Germinal center (tissue), 1 donor: ENCODE measurements around the gene MRPS34.

ENCODE experiments used
- DNase-seq: peaks from one replicate; pipeline ENCODE4 v3.0.0; 2012; ENCODE audit warnings: mixed read lengths, low spot score

The MRPS34 gene

GRCh38 chr16:1781254-1781653 is 8.3 kb upstream of the MRPS34 start:
- no peak for DNase-seq

DNA sequence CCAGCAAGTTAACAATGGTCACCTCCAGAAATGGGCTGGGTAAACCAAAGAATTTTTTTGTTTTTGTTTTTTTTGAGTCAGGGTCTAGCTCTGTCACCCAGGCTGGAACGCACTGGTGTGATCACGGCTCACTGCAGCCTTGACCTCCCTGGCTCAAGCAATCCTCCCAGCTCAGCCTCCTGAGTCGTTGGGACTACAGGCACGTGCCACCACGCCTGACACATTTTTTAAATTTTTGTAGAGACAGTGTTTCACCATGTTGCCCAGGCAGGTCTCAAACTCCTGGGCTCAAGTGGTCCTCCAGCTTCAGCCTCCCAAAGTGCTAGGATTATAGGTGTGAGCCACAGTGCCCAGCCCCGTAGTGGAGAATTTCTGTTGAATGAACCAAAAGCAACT is 7.7 kb upstream of the MRPS34 start:
- no peak for DNase-seq

GRCh38 chr16:1779741-1780676 is 7.1 kb upstream of the MRPS34 start:
- no peak for DNase-seq

DNA sequence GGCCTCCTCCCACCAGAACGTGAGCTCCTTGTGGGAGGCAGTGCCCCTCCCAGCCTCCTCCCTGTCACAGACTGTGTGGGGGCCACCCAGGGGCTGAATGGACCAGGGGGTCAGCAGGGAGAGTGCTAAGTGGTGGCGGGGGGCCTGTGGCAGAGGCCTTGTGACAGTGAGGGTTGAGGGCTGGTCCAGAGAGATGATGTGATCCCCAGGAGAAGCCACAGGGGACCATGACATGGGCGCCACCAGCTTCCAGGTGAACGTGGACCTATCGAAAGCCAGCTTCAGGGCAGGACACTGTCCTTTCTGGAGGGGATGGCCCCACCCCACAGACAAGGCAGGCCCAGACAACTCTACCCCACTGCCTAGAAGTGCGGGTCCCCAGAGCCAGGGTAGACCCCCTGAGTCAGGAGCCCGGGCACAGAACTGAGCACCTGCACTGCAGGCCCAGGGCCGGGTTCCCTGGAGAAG is 6.3 kb upstream of the MRPS34 start:
- DNase-seq, result no peak

DNA sequence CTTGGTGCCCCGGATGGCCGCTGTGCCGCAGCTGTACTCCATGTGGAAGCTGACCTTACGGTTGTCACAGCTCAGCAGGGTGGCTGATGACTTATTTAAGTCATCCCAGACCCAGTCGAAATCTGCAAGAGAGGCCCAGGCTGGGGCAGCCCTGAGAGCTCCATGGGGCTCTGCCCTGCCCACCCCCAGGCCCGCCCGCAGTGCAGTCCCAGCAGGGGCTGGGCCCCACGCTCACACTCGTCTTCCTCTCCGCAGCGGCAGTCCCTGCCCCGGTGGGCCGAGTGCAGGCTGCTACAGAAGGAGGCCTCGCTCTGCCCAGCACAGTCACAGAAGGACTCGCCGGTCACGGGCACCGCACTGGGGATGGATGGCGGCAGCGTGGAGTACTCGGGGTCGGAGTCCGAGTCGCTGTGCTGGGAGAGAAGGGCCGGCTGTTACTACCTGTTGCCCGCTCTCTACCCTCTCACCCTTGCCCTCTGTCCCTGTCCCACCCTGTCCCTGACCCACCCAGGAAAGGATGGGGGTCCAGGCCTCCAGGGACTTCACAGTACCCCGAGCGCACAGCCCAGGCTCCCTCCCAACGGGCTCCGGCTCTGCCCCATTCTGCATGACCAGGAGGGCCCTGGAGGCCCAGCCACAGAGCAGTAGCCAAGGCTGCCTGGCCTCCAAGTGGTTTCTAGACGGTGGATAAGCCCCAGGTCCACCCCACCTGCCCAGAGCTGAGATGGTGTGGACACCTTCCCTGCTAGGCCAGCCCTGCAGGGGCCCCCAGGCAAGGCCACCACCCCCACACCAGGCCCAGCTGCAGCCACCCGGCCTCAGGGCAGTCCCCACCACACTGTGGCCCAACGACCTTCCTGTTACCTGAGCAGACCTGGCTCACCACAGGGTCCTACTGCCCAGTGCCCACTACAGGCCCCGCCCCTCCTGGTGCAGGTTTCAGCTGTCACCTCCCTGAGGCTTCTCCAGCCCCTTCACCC is 5.6 kb upstream of the MRPS34 start:
- DNase-seq, result no peak

GRCh38 chr16:1777375-1778199 is 4.7 kb upstream of the MRPS34 start:
- DNase-seq, result no peak

GRCh38 chr16:1776991-1777374 is 4.0 kb upstream of the MRPS34 start:
- DNase-seq, result no peak

- DNase-seq, result no peak
Observed at GRCh38 chr16:1776672-1776955, 3.7 kb upstream of the MRPS34 start.

GRCh38 chr16:1775846-1776671 is 3.1 kb upstream of the MRPS34 start:
- DNase-seq, result no peak

DNA sequence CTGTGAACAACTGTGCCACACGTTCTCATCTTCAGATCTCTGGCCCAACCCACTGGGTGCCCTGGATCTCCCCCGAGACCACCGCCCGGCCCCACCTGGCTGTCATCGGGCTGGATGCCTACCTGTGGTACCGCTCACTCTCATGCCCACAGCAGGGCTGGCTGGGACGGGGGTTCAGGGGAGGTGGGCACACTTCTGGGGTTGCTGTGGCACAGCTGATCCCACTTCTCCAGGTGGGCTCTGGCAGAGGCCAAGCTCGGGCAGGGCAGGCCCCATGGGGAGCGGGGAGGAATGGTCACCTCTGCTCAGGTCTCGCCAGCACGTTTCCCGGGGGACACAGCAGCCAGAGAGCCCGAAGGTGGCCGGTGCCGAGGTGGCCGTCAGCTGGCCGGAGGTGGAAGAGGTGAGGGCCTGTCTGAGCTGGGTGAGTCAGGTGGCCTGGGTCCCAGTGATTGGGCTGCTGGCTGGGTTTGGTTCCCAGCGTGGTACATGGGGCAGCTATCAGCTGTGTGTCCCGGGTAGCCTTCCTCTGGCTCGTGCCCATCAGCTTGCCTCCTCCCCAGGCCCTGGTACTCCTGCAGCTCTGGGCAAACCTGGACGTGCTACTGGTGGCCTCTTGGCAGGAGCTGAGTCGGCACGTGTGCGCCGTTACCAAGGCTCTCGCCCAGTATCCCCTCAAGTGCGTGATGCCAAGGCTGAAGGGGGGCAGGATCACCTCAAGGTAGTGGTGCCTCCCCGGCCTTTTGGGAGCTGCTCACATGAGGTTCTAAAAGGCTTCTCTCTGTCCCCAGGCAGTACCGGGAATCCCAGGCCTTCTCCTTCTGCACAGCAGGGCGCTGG is 2.3 kb upstream of the MRPS34 start:
- DNase-seq, result no peak

- no peak for DNase-seq
Observed at GRCh38 chr16:1774448-1774780, 1.5 kb upstream of the MRPS34 start.

GRCh38 chr16:1773703-1774447 is 941 bp upstream of the MRPS34 start:
- DNase-seq, result peak; percentile 59

DNA sequence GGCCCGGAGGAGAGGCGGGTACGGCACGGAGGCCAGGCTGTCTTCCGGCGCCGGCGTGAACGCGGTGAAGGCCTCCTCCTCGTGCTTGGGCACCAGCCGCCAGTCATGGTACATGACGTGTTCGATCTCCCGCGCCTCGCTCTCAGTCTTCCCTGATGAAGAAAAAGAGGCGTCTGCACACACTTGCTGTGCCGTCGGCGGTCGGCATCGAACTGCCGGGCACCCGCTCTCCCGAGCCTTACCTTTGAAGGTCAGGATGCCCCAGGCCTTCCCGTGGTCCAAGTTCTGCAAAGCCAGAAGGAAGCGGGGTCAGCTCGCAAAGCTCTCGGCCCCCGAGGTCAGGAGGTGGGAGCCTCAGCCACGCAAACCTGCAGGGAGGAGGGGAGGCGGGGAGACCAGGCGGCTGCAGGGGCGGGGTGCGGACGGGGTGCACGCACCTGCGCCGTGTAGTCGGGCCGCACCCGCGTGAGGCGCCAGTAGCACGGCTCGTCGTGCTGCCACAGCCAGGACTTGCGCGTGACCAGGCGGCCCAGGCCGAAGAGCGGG is 499 bp downstream of the MRPS34 start, which contains the start of gene EME2:
Gene EME2, plus strand, starts transcription at position 449 of the 546 bp plus-strand sequence. CDS start 418 bp downstream, outside the sequence.
- peak; percentile 35 for DNase-seq

DNA sequence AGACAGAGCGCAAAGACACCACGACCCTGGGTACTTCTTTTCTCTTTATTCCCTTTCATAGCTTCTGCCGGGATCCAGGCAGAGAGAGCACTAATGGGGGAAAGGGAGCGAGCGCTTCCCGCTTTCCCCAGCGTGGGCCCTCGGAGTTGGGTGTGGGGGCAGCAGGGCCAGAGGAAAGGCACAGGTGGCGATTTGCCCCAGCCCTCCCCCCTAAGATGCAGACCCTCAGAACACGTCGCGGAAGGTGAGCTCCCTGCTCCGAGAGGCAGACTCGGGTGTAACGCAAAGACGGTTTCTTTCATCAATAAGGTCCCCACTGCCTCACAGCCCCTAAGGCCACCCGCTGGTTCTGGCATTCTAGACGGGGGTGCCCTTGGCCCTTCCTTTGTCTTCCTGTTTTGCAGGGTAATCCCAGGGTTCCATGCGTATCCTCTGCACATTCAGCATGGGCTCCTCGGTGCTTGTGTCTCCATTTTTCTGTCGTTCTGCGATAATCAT is 1.0 kb downstream of the MRPS34 start:
- no peak for DNase-seq

- peak; percentile 75 for DNase-seq
Observed at GRCh38 chr16:1771188-1771863, 1.6 kb downstream of the MRPS34 start, which contains the start of gene NME3. Gene NME3, minus strand, starts transcription at chr16:1771543. Its CDS starts 9 bp downstream, at chr16:1771534.

DNA sequence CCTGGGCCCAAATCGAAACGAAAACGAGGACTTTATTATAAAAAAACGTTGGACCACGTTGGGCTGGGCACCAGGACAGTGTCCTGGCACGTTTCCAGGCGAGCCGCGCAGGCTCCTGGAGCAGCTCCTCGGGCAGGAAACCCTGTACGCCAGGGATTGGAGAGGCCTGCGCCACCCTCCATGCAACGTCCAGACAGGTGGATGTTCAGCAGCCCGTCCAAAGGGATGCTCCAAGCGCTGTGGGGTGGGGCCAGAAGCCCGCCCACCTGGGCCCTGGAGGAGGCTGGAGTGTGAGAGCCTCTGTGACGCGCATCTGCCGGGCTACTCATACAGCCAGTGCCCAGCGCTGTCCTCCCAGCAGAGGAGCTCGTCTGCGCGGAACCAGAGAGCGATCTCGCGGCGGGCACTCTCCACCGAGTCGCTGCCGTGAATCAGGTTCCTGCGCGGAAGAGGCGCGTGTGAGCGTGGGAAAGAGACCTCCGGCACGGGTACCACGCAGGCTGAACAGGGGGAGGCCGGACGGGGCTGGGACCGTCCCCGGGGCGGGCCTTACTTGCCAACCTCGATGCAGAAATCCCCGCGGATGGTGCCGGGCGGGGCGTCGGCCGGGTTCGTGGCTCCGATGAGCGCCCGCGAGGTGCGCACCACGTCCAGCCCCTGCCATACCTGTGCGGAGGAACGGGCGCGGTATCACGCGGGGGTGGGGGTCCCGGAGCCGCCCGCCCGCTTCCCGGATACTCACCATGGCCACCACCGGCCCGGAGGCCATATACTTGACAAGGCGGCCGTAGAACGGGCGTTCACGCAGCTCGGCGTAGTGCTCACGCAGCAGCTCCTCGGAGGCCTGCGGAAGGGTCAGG is 2.4 kb downstream of the MRPS34 start:
- peak; percentile 43 for DNase-seq
